GM12864 (cell line): ENCODE measurements around the gene CNTN1.

Experiments
- DNase-seq: peaks from one replicate; pipeline ENCODE4 v3.0.0-alpha.2; 2011; ENCODE audit warnings: low read depth
- H3K4me3 ChIP-seq: 2 replicates; pipeline ENCODE4 v1.5.1; 2011; ENCODE audit warnings: mild to moderate bottlenecking, low read depth, low read length, control low read depth
- CTCF ChIP-seq: IDR thresholded peaks from 2 replicates; pipeline ENCODE4 v1.5.1; 2011; ENCODE audit warnings: low read depth, mild to moderate bottlenecking, moderate library complexity, low read length, control low read depth, inconsistent platforms; ENCODE audit errors: missing control alignments

The CNTN1 gene

GRCh38 chr12:41049033-41049432 is 356.8 kb downstream of the CNTN1 start:
- H3K4me3 ChIP-seq = no peak overlapping the region
- TF ChIP-seq CTCF = no peak
- no peak for DNase-seq

GRCh38 chr12:41051954-41052353 is 359.7 kb downstream of the CNTN1 start:
- no peak overlapping the region for H3K4me3 ChIP-seq

GRCh38 chr12:41052441-41052840 is 360.2 kb downstream of the CNTN1 start:
- no peak for DNase-seq
- TF ChIP-seq CTCF = no peak
- no peak overlapping the region for H3K4me3 ChIP-seq

More at GRCh38 chr12:41051954-41052353, 359.7 kb downstream of the CNTN1 start:
- DNase-seq = no peak
- no peak for TF ChIP-seq CTCF

- no peak for TF ChIP-seq CTCF
- no peak overlapping the region for H3K4me3 ChIP-seq
- no peak for DNase-seq
Observed at GRCh38 chr12:41053046-41053445, 360.8 kb downstream of the CNTN1 start.

- no peak for TF ChIP-seq CTCF
- DNase-seq = no peak
Observed at GRCh38 chr12:41055875-41056577, 363.8 kb downstream of the CNTN1 start.

GRCh38 chr12:41058266-41058665 is 366.0 kb downstream of the CNTN1 start:
- no peak for DNase-seq
- TF ChIP-seq CTCF = no peak
- H3K4me3 ChIP-seq = no peak overlapping the region

More at GRCh38 chr12:41055875-41056577, 363.8 kb downstream of the CNTN1 start:
- no peak overlapping the region for H3K4me3 ChIP-seq

- no peak for TF ChIP-seq CTCF
- DNase-seq = no peak
- no peak overlapping the region for H3K4me3 ChIP-seq
Observed at GRCh38 chr12:41061192-41061591, 369.0 kb downstream of the CNTN1 start.
